Measurements from ENCODE around the gene EIF4B. TPM values are rescaled to one million over a fixed set of nuclear protein-coding genes. Genes with fewer than 3 reads are reported as not detected.

EIF4B gene
- total and polyA plus RNA-seq, 2 of the 13 experiments (the other 11 are each of a cell fraction or from before 2014, with no cell fraction given), result 416 to 548 TPM

GRCh38 chr12:52980650-52981423 lies 25.4 kb upstream of the EIF4B start (continued):
- no peak for TF ChIP-seq FOXP1 (IDR thresholded peaks at IDR 0.05)
- TF ChIP-seq FOXP1 (CRISPR knock-in tag; IDR thresholded peaks at IDR 0.05), result no peak
- TF ChIP-seq THAP7 (CRISPR knock-in tag; IDR thresholded peaks at IDR 0.05), result no peak
- TF ChIP-seq ZNF407 (CRISPR knock-in tag; IDR thresholded peaks at IDR 0.05; ENCODE audit: not compliant biosample characterization), result no peak
- no peak for TF ChIP-seq ZKSCAN1 (IDR thresholded peaks at IDR 0.05; ENCODE audit: low read length)
- TF ChIP-seq ARID4A (CRISPR knock-in tag; IDR thresholded peaks at IDR 0.05; ENCODE audit: borderline replicate concordance), result peak; percentile 21; the same call in 1 of the 2 replicates
- no peak for TF ChIP-seq ZNF552 (CRISPR knock-in tag; IDR thresholded peaks at IDR 0.05; ENCODE audit: borderline replicate concordance)
- no peak for TF ChIP-seq MATR3 (CRISPR knock-in tag; IDR thresholded peaks at IDR 0.05)
- no peak for TF ChIP-seq PAF1 (CRISPR knock-in tag; IDR thresholded peaks at IDR 0.05)
- TF ChIP-seq ISX (CRISPR knock-in tag; conservative IDR thresholded peaks at IDR 0.05), result no peak
- TF ChIP-seq HOXA7 (CRISPR knock-in tag; IDR thresholded peaks at IDR 0.05), result no peak
- peak; percentile 78; the same call in 1 of the 2 replicates for TF ChIP-seq IKZF5 (CRISPR knock-in tag; IDR thresholded peaks at IDR 0.05)
- TF ChIP-seq ZBTB37 (CRISPR knock-in tag; IDR thresholded peaks at IDR 0.05), result 0 out of 2 replicates have a peak, but pooled peaks have one; percentile 37
